SK-N-SH (cell line): ENCODE data around the gene ID4.
A peak's percentile ranks its signal among the peaks of the same experiment; 100 is the strongest.

Source experiments
- IRF3 ChIP-seq: fragments of 150-350 bp; IDR thresholded peaks from 2 replicates; pipeline ENCODE4 v1.6.1; 2016; ENCODE audit warnings: mild to moderate bottlenecking, low read depth, low read length
- JUND ChIP-seq: IDR thresholded peaks from 2 replicates; pipeline ENCODE4 v1.4.0; 2012
- MXI1 ChIP-seq: IDR thresholded peaks from 2 replicates; pipeline ENCODE4 v1.6.1; 2012; ENCODE audit warnings: mild to moderate bottlenecking, low read depth, low read length, improper control_type of control experiment
- POLR2AphosphoS5 ChIP-seq: IDR thresholded peaks from 2 replicates; pipeline ENCODE4 v1.6.1; 2012; ENCODE audit warnings: low read depth, low read length
- RCOR1 ChIP-seq: fragments of 150-350 bp; IDR thresholded peaks from 2 replicates; pipeline ENCODE4 v1.6.1; 2017; ENCODE audit warnings: antibody characterized with exemption, low read length
- RFX5 ChIP-seq: IDR thresholded peaks from 2 replicates; pipeline ENCODE4 v1.6.1; 2012; ENCODE audit warnings: mild to moderate bottlenecking, improper control_type of control experiment, low read length
- SIN3A ChIP-seq: IDR thresholded peaks from 2 replicates; pipeline ENCODE4 v1.6.1; 2012; ENCODE audit warnings: low read depth, mild to moderate bottlenecking, low read length, moderate library complexity, borderline replicate concordance
- SMC3 ChIP-seq: IDR thresholded peaks from 2 replicates; pipeline ENCODE4 v1.6.1; 2012; ENCODE audit warnings: low read depth, low read length, improper control_type of control experiment
- TAF1 ChIP-seq: IDR thresholded peaks from 2 replicates; pipeline ENCODE4 v1.6.1; 2012; ENCODE audit warnings: low read depth, mild to moderate bottlenecking, low read length, moderate library complexity, borderline replicate concordance
- TEAD4 ChIP-seq: IDR thresholded peaks from 2 replicates; pipeline ENCODE4 v1.4.0; 2012; ENCODE audit warnings: mild to moderate bottlenecking, borderline replicate concordance; ENCODE audit not compliant: insufficient read depth
- TF ChIP-seq, protein P1 (sequence below): fragments of 200-600 bp; sonication (generic); IDR thresholded peaks from 2 replicates; pipeline ENCODE4 v1.6.1; 2017; ENCODE audit warnings: antibody characterized with exemption, mild to moderate bottlenecking, moderate library complexity
- TF ChIP-seq, protein P2 (sequence below): IDR thresholded peaks from 2 replicates; pipeline ENCODE4 v1.4.0; 2012; ENCODE audit warnings: low read depth

DNA sequence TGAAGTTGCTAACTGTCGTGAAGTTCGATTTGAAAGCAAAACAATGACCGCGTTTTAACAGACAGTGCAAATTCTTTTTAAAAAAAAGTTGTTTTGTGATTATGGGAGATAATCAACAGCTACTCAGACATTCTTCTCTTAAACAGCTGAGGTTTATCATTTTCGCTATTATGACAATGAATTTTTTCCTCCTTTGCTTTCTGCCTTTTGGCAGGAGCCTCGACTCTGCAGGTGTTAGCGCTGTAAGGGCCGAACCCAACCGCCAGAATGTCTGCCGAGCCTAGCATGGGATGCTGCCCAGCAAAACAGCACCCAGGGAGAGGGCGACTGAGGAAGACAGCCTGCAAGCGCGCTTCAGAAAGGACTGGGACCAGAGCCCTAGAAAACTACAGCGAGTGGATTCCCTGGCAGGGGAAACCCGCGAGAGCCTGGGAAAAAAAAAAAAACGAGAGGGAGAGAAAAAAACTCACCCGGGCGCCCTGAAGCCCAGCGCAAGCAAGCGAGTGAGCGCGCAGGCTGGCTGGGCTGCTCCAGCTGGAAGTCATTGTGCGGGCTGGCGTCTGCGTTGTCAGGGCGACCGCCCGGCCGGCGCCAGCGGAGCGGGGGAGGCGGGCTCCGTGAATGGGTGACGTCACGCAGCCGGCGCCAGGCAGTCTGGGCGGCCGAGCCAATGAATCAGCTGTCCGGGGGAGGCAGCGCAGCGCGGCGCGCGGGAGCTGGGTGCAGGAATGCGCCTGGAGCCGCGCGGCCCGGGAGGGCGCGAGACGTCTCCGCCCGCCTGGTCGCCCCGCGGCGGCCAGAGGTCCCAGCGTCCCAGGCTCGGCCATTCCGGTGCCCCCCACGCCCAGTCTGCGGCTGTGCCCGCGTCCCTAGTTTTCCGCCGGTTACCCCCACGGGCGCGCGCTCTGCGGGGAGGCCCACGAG lies 32.7 kb upstream of the ID4 start:
- TF ChIP-seq TEAD4 = peak; percentile 76; the same call in 1 of the 2 replicates
- TF ChIP-seq, protein P1, sequence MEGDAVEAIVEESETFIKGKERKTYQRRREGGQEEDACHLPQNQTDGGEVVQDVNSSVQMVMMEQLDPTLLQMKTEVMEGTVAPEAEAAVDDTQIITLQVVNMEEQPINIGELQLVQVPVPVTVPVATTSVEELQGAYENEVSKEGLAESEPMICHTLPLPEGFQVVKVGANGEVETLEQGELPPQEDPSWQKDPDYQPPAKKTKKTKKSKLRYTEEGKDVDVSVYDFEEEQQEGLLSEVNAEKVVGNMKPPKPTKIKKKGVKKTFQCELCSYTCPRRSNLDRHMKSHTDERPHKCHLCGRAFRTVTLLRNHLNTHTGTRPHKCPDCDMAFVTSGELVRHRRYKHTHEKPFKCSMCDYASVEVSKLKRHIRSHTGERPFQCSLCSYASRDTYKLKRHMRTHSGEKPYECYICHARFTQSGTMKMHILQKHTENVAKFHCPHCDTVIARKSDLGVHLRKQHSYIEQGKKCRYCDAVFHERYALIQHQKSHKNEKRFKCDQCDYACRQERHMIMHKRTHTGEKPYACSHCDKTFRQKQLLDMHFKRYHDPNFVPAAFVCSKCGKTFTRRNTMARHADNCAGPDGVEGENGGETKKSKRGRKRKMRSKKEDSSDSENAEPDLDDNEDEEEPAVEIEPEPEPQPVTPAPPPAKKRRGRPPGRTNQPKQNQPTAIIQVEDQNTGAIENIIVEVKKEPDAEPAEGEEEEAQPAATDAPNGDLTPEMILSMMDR = no peak
- TF ChIP-seq POLR2AphosphoS5 = peak; percentile 73
- no peak for TF ChIP-seq SMC3
- TF ChIP-seq TAF1 = peak; percentile 69; the same call in 1 of the 2 replicates
- peak; percentile 99 for TF ChIP-seq SIN3A
- peak; percentile 65; the same call in 1 of the 2 replicates for TF ChIP-seq JUND
- TF ChIP-seq, protein P2, sequence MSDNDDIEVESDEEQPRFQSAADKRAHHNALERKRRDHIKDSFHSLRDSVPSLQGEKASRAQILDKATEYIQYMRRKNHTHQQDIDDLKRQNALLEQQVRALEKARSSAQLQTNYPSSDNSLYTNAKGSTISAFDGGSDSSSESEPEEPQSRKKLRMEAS = peak; percentile 86
- peak; percentile 98 for TF ChIP-seq MXI1
- peak; percentile 82; the same call in 1 of the 2 replicates for TF ChIP-seq RCOR1
- no peak for TF ChIP-seq IRF3
- TF ChIP-seq RFX5 = 0 out of 2 replicates have a peak, but pooled peaks have one; percentile 15
